G401.6 (cell line): ENCODE data around the gene TRMT1L.

Experiments
- FAIRE-seq: peaks from 2 replicates; lab custom pipeline; 2012; peaks lifted over from hg19 to GRCh38; lab: Jason Lieb, UNC

The TRMT1L gene

GRCh38 chr1:185111873-185112272, 44.9 kb downstream of the TRMT1L start:
- no peak for FAIRE-seq

DNA sequence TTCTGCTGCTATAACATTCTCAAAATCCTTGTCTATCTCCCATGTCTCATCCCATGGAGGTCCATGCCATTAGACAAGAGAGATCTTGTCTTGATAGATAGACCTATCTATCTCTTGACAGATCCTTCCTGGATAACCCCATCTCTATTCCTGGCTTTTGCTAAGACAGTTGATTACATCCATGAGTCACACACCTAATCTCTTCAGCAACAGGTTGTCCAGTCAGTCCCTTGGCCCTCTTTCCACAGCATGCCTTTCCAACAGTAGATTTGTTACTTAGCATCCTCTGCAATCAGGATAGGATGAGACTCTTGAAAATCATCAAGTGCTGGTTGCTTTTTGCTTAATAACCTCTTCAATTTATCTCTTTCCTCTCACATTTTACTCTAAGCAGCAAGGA, 46.6 kb downstream of the TRMT1L start:
- no peak for FAIRE-seq

DNA sequence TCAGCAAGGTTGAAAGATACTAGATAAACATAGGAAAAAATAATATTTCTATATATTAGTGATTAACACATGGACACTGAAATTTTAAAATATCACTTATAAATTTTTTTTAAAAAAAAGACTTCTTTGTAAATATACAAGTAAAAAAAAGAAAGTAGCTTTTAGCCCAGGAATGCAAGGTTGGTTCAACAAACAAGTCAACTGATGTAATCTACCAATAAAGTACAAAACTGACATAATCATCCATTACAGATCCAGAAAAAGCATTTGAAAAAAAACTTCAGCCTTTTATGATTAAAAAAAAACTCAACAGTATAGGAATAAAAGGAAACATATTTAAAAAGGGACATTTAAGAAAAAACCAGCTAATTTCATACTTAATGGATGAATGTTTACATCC, 48.4 kb downstream of the TRMT1L start:
- FAIRE-seq = peak; percentile 54

DNA sequence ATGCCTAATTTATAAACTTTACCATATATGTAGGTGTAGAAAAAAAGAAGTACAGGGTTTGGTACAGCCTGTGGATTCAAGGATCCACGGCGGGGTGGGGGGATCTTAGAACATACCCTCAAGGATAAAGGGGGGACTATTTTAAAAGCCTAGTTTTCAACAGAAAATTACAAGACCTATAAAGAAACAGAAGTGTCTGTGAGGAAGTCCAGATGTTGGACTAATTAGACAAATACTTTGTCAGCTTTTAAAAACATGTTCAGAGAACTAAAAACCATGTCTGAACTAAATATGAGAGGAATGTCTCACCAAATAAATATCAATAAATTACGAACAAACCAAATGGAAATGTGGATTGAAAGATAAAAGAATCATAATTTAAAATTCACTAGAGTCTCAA, 51.6 kb downstream of the TRMT1L start:
- FAIRE-seq = no peak

- no peak for FAIRE-seq
These were observed 52.7 kb downstream of the TRMT1L start for GRCh38 chr1:185104083-185104482.

DNA sequence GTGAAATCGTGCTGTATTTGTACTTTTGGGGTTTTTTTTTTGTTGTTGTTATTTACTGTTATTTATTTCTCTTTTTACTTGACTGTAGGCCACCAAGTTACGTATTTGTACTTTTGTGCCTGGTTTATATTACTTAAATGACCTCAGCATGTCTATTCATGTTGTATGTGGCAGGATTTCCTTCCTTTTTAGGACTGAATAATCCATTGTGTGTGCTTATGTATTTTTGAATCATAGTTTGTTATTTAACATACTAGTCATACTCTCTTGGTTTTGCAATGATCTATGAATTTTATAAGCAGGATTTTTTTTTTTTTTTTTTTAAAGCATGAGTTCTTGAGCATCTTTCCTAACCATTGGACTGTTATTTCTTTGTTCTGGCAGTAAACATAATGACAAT, 60.2 kb downstream of the TRMT1L start:
- FAIRE-seq = peak; percentile 11

DNA sequence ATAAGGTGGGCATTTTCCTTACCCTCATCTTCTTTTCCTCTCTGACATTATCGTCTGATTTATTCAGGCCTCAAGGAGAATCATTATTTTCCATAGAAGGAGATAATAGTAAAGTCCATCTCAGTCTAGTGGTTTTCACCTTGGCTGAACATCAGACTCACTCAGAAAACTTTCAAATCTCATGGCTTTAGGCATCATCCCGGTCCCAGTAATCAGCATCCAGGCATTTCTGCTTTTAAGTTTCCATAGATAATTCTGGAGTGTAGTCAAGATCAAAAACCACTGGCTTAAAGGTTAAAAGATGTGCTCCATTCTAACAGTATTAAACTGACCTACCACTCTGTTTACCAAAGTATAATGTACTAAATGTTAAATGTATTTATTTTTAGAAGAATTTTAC, 62.0 kb downstream of the TRMT1L start:
- no peak for FAIRE-seq

GRCh38 chr1:185091480-185091879, 65.3 kb downstream of the TRMT1L start:
- FAIRE-seq = no peak

DNA sequence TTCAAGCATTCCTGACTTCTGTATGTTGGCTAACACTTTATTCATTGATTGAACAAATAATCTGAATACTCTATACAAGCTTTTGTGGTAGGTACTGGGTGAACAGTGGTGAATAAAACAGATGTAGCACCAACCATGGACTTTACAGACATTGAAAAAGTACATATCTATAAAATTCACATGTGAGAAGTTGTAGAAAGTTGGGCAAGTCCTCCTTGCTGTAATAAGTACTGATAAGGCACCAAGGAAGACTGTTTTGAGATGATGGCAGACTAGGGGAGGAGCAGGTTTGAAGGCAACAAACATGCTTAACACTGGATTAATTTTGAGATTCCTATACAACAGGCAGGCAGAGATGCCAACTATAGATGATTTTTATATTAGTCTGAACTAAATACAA, 69.0 kb downstream of the TRMT1L start:
- no peak for FAIRE-seq

DNA sequence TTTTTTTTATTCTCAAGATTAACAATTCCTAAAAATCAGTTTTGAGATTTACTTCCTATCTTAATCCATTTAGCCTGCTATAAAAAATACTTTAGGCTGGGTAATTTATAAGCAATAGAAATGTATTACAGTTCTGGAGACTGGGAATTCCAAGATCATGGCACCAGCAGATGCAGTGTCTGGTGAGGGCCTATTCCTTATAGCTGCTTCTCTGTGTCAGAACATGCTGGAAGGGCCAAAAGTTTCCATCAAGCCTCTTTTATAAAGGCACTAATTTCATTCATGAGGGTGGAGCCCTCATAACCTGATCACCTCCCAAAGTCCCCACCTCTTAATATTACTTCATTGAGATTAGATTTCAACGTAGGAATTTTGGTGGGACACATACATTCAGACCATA, 69.7 kb downstream of the TRMT1L start:
- FAIRE-seq = no peak

- FAIRE-seq = no peak
These were observed 72.9 kb downstream of the TRMT1L start for GRCh38 chr1:185083818-185084217.

DNA sequence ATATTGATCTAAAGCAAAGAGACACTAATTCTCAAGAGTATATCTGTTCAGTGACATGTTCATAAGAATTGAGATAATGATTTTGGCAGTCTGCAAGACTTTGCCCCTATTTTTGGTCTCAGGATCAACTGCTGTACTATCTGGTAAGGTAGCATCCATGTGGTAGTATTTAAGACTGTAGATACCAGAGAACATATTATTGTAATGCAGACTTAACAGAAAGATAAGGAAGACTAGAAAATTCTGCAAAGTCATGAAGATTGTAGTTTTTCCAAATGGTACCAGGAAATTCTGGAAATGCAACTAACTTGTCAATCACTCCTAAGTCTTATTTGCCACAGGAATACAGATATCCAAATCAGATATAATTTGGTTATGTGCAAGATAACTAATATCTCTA, 76.3 kb downstream of the TRMT1L start:
- no peak for FAIRE-seq

DNA sequence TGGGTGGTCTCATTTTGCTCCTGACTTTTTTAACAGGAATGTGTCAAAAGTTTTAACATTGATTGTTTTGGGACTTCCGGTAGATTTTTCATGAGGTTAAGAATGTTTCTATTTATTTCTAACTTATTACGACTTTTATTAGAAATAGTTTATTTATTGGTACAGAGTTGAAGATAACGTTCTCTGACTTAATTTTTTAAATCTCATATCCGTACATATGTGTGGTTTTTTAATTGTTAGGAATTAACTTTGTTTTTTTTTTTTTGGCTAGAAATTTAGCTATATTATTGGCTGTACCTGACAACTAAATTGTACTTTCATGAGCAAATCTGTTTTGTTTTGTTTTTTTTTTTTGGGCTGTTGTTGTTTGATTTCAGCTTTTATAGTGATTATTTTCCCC, 79.4 kb downstream of the TRMT1L start:
- FAIRE-seq = peak; percentile 13

DNA sequence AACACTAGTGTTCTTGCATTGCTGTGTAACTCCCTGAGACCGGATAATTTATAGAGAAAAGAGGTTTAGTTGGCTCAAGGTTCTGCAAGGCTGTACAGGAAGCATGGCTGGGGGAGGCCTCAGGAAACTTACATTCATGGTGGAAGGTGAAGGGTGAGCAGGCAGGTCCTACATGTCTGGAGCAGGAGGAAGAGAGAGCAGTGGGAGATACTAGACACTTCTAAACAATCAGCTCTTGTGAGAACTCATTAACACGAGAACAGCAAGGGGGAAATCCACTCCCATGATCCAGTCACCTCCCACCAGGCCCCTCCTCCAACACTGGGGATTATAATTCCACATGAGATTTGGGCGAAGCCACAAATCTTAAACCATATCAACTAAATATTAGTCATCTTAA, 81.3 kb downstream of the TRMT1L start:
- FAIRE-seq = no peak

DNA sequence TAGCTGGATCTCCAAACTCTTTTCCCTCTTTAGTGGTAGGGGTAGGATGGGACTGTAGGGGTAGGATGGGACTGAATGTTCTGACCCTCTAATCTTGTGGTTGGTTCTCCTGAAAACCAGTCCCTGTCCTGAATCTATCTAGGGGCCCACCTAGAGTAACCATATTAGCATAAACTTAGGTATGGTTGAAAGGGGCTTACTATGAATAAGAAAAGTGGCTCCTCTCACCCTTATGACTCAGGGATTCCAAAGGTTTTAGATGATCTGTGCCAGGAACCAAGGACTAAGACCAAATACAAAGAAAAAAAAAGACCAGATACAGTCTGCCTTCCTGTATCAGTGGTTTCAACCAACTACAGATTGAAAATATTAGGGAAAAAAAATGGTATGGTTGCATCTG, 82.4 kb downstream of the TRMT1L start:
- no peak for FAIRE-seq

- no peak for FAIRE-seq
These were observed 83.0 kb downstream of the TRMT1L start for GRCh38 chr1:185073725-185074124.

- FAIRE-seq = no peak
These were observed 86.7 kb downstream of the TRMT1L start for GRCh38 chr1:185070051-185070450.

- no peak for FAIRE-seq
These were observed 87.5 kb downstream of the TRMT1L start for GRCh38 chr1:185069202-185069772.

- FAIRE-seq = no peak
These were observed 88.4 kb downstream of the TRMT1L start for GRCh38 chr1:185068341-185068740.
